Lower leg skin (tissue), 3 donors: ENCODE results near the gene CABP7.

Experiments
- CTCF ChIP-seq, 3 donors: fragments of 450-650 bp; IDR thresholded peaks; one replicate each; pipeline ENCODE4 v1.5.1; 2016; ENCODE audit warnings: antibody characterized with exemption in 3 of 3, mild to moderate bottlenecking in 3 of 3, moderate library complexity in 2 of 3
- POLR2A ChIP-seq, 2 donors: fragments of 450-650 bp; IDR thresholded peaks; one replicate each; pipeline ENCODE4 v1.6.1; 2016 to 2017; ENCODE audit warnings: antibody characterized with exemption in 2 of 2, mild to moderate bottlenecking in 1 of 2, moderate library complexity in 1 of 2

- TF ChIP-seq CTCF (IDR thresholded peaks at IDR 0.05) (no peak), POLR2A (IDR thresholded peaks at IDR 0.05) (no peak)
Measured at GRCh38 chr22:29703569-29704195, 16.1 kb upstream of the CABP7 start.
